Measurements from ENCODE around the gene NTMT1.

NTMT1 gene

DNA sequence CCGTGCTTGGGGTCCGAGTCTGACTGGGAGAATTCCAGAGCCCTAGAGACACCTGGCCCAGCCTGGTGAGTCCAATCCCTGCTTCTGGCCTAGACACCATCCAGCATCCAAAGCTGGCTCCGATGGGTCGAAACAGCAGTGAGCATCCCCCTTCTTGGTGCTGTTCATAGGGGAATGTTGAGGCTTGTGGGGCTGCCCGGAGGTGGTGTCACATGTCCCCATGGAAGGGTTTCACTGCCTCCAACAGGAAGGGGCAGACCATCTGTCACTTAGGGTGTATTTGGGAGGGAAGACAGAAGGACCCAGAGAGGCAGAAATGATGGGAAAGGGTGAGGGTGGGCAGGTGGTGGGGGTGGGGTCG is 19.0 kb upstream of the NTMT1 start:
- Mint-ChIP-seq H3K4me3 (peak overlapping the region; percentile 57 to 67), H3K9me3 (no peaks in the 10 kb centered on the region), H3K27me3 (no peaks in the 10 kb centered on the region), H3K4me1 (peaks cover 84% of the 10 kb centered on the region), H3K27ac (peak overlapping the region; percentile 75 to 90)
- ATAC-seq (no peak), DNase-seq (no peak)

DNA sequence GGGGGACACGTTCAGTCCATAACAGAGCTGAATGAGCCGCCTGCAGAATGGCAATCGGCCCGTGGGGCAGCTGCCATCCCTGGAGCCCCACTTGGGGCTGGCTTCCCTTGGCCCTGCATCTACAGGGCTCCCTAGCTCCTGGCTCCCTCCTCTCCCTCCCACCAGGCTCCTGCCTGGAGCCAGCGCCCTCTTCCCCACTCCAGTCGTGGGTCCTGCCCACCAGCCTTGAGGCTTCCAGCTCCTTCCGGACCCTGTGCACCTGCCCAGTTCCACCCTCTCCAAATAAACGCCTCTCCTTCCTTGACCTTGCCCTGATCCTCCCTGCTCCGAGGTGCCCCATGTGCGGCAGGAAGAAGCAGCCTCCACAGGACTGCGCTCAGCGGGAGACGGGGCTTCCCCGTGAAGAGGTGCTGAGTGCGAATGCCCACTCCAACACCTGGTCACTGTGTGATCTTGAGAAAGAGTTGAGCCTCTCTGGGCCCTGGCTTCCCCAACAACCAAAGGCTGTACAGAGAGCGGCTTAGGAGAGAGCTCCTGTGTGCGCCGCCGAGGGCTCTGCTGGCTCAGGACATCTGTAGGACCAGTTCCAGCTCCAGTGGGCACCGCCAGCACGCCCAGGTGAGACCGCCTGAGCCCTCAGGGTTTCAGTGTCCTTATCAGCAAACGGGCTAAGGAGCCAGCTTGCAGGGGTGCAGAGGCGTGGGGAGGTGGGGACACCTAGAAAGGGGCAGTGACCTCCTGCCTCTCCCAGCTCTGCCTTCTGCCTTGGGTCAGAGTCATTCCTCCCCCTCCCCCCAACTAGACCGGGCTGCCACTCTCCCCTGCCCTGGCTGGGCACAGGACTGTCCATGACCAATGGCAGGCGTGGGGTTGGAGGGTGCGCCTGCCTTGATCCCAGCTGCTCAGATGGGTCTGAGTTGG is 17.1 kb upstream of the NTMT1 start:
- ATAC-seq (no peak), DNase-seq (no peak)
- Mint-ChIP-seq H3K4me3 (no peak overlapping the region), H3K9me3 (no peaks in the 10 kb centered on the region), H3K27ac (peak overlapping the region in 1 of 2 donors; percentile 19), H3K27me3 (no peaks in the 10 kb centered on the region), H3K4me1 (peaks cover 67% of the 10 kb centered on the region)

DNA sequence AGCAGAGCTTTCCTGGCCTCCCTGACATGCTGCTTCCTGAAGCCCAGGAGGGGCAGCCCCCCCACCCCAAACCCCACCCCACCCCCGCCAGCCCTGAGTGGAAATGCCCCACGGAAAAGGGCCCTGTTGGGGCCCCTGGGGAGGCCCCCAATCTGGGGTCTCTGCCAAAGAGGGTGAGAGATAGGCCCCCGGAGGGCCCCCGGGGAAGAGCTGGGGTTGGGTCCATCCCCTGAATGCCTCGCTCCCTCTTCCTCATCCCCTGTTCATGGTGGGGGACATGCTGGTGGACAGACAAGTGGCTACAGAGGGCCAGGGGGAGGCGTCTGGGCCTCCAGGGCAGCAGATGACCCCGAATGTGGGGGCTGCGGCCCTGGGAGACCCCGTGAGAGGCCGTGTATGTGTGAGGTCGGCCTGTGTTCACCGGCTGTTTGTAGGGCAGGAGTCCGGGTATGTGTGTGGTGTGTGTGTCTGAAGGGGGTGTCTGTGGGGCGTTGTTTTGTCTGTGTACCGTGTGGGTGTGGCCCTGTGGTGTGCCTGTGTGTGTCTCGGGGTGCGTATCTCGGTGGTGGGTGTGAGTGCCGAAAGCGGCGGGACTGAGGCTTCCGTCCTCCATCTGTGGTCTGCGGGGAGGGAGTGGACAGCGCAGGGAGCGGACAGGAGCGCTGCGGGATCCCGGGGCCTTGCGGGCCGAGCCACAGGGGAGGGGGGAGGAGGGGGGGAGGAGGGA is 16.3 kb upstream of the NTMT1 start:
- DNase-seq (peak; percentile 41 to 51), ATAC-seq (peak; percentile 54)
- H3K4me1 Mint-ChIP-seq: peaks cover 61% of the 10 kb centered on the region
- H3K27me3 Mint-ChIP-seq: no peaks in the 10 kb centered on the region
- no peaks in the 10 kb centered on the region for H3K9me3 Mint-ChIP-seq
- H3K4me3 Mint-ChIP-seq: peak overlapping the region; percentile 94 to 98
- H3K27ac Mint-ChIP-seq: peak overlapping the region; percentile 94 to 97

DNA sequence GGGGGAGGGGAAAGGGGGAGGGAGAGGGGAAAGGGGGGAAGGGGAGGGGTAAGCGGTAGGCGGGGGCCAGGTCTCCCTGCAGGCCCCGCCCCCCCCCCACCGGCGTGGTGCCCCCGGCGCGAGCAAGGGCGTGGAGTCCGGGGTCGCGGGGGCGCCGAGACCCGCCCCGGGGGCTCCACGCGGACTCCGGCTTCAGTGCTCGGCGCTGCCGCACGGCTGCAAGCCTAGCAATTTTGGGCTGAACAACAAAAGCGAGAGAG is 15.8 kb upstream of the NTMT1 start:
- Mint-ChIP-seq H3K27me3 (no peaks in the 10 kb centered on the region), H3K9me3 (no peaks in the 10 kb centered on the region), H3K4me3 (peak overlapping the region; percentile 83 to 87), H3K4me1 (peaks cover 56% of the 10 kb centered on the region), H3K27ac (no peak overlapping the region)
- no peak for ATAC-seq
- DNase-seq: no peak

DNA sequence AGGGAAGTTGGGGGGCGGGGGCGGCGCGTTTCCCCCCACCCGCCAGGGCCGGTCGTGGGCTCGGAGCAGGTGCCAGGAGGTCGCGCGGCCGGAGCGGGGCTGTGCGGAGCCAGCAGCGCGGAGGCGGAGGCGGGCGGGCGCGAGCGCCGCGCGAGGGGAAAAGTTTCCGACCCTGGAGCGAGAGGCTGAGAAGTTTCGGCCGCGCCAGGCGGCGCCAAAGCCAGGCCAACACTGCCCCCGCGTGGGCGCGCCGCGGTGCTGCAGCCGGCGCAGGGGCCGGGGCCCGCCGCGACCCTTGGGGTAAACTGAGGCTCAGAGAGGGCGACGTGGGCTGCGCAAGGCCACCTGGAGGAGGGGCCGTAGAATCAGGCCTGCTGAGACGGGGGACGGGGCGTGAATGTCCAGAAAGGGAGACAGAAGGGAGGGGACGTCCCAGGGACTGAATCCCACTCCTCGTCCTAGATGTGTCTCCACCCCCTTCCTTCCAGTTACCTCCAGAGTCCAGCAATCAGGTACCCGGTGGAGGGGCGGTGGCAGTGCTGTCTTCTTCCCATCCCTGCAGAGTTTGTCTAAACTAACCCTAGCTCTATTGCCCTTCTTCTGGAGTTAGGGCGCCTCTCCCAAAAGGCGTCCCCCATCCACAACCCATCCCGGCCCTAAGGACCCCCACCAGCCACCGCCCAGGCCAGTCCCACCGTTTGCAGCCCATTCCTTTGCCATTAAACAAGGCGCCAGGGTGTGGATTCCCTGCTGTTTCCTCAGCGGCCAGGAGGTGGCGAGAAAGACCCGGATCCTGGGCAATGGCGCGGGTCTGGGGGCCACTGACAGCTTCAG is 15.3 kb upstream of the NTMT1 start:
- ATAC-seq (peak; percentile 65), DNase-seq (peak; percentile 74 to 80)
- Mint-ChIP-seq H3K27me3 (no peaks in the 10 kb centered on the region), H3K9me3 (no peaks in the 10 kb centered on the region), H3K4me3 (peak overlapping the region; percentile 83 to 87), H3K4me1 (peaks cover 54% of the 10 kb centered on the region), H3K27ac (no peak overlapping the region)

DNA sequence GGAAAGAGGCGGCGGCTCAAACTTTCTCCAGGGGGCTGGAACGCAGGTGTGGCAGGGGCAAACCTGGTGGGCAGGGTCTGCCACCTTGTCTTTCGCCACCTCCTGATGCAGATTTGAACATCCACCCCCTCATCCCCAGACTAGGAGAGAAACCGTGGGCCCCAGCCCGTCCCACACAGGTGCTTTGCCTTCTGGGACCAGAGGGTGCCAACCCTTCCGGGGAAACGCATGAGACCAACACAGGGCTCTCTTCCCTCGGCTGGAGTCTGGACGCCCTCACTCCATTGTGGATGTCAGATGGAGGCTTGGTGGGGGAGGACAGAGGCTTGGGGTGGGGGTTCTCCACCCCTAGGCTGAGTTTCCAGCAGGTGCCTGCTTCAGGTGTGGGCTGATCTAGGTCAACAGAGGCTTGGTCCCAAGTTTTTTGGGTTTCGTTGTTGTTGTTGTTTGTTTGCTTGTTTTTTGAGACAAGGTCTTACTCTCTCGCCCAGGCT is 14.6 kb upstream of the NTMT1 start:
- ATAC-seq (no peak), DNase-seq (no peak)
- Mint-ChIP-seq H3K4me3 (peak overlapping the region; percentile 83 to 87), H3K9me3 (no peaks in the 10 kb centered on the region), H3K4me1 (peaks cover 47% of the 10 kb centered on the region), H3K27ac (no peak overlapping the region), H3K27me3 (no peaks in the 10 kb centered on the region)

DNA sequence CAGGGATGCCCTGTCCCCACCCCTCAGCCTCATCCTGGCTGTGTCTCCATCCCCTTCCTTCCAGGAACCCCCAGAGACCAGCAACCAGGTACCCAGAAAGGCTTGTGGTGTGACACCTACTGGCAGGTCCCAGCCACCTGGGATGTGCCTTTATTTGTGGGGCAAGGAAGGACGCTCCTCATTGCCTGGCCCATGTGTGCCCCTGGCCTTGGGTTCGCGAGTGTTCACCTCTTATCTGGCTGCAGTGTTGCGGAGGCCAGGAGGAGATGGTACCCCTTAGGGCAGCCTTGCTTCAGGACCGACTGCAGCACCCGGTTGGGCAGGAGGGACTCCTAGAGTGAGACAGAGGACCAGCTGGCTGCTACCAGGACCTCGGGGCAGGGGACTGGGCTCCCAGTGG is 13.8 kb upstream of the NTMT1 start:
- peak overlapping the region in 1 of 2 donors; percentile 15 for H3K4me3 Mint-ChIP-seq
- ATAC-seq: no peak
- peak overlapping the region in 1 of 2 donors; percentile 19 for H3K27ac Mint-ChIP-seq
- peaks cover 39% of the 10 kb centered on the region for H3K4me1 Mint-ChIP-seq
- DNase-seq: no peak
- H3K9me3 Mint-ChIP-seq: no peaks in the 10 kb centered on the region
- H3K27me3 Mint-ChIP-seq: no peaks in the 10 kb centered on the region

DNA sequence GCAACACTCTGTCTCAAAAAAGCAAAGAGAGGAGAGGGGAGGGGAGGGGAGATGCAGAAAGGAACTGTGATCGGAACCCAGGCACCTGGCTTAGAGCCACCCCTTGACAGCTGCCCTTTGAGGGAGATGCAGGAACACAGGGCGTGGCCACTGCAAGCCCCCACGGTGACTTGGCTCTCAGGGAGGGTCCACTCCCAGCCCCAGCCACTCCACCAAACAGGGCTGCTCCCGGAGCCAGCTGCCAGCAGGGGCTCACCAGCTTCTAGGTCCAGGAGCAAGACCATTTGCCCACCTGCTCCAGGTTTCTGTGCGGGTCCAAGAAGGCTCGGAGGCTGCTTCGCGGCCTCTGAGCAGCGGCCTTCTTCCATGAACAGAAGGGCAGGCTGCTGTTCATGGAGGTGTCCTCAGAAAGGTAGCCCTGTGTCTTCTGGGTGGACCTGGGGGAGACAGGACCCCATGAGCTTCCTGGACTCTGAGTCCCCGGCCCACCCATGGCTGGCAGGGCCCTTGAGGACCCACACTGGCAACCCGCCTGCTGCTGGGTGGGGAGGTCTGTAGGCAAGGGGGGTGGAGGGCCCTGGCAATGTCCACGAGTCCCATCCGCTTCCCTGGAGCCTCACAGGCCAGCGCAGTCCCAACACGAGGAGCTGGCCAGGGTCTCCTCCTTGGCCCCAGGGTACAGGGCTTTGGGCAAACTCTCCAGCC is 13.0 kb upstream of the NTMT1 start:
- no peak for ATAC-seq
- H3K27ac Mint-ChIP-seq: no peak overlapping the region
- peaks cover 31% of the 10 kb centered on the region for H3K4me1 Mint-ChIP-seq
- no peaks in the 10 kb centered on the region for H3K27me3 Mint-ChIP-seq
- H3K4me3 Mint-ChIP-seq: no peak overlapping the region
- no peak for DNase-seq
- H3K9me3 Mint-ChIP-seq: no peaks in the 10 kb centered on the region

DNA sequence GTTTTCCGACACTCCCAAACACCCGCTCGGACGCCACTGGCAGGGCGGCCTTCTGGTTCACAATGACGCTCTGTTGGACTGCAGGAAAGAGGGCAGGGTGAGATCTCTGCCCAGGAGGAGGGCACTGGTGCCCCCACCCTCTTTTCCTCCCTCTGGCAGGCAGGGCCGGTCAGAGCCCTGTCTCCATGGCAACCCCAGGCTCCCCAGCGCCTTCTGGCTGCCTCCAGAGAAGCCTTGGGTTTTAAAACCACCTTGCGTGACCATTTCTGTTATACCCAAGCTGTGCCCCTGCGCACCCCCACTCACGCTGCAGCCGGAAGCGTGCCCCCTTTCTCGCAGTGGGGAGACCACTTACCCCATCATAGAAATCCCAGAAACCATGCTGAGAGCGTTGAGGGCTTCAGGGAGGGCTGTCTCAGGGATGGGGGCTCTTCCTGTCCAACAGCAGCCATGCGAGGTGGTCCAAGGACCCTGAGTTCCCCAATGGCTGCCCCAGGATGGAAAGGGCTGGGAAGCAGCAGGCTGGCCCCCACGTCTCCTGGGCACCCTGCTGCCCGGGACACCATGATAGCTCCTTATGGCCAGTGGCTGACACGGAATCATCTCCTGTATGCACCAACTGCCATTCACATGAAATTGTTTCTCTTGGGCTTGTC is 12.3 kb upstream of the NTMT1 start:
- no peaks in the 10 kb centered on the region for H3K9me3 Mint-ChIP-seq
- no peak overlapping the region for H3K4me3 Mint-ChIP-seq

DNA sequence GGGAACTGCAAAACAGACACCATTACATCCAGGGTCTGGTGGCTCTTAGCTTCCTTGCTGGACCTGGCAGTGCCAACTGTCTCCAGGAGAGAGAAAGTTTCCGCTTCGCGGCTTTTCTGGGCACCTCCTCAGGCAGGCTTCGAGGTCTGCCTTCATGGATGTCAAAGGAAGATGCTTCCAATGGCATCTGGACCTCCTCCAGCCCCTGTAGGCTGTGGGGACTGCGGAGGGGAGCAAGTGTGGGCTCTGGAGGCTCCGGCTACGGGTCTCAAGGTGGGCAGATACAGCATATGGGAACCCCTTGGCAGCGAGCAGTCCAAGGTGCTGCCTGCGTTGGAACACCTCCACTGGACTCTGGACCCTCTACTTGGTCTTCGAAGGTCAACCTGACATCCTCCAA is 11.0 kb upstream of the NTMT1 start:
- Mint-ChIP-seq H3K4me1 (peaks cover 12% of the 10 kb centered on the region), H3K27me3 (peaks cover 19% of the 10 kb centered on the region), H3K9me3 (peaks cover 0 to 4% of the 10 kb centered on the region in 2 donors), H3K27ac (no peak overlapping the region), H3K4me3 (no peak overlapping the region)
- ATAC-seq: no peak
- DNase-seq: no peak

More for the DNA sequence above, 12.3 kb upstream of the NTMT1 start:
- Mint-ChIP-seq H3K4me1 (peaks cover 25% of the 10 kb centered on the region), H3K27me3 (peaks cover 7% of the 10 kb centered on the region), H3K27ac (no peak overlapping the region)
- ATAC-seq (no peak), DNase-seq (no peak)

DNA sequence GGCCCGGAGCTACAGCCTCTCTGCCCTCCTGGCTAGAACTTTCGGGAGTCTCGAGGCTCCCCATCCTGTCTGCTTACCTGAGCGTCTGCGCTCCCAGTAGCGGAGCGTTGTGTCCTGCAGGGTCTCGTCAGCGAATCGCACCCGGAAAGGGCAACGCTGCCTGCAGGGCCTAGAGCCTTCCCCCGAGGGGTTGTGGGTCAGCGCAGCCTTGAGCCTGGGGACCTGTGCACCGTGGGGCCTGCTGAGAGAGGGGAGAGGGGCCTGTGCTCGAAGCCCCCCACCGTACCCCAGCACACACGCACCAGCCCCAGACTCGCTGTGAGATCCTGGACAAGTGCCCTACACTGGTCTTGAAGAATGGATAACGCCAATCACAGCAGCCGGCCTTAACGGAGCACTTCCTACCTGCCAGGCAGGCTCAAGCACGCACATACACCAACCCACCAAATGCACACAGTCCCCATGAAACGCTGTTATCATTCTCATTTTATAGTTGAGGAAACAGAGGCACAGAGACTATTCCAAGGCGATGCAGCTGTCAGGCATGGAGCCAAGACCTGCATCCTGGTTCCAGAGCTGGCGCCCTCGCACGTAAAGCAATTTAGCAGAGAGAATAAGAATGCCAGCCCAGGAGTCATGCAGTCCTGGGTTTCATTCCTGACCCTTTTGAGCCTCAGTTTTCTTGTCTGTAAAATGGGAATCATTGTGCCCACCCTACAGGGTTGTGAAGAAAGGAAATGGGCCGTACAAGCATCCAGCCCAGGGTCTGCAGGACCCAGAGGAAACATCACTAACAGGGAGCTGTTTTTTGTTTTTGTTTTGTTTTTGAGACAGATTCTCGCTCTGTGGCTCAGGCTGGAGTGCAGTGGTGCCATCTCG is 10.3 kb upstream of the NTMT1 start:
- Mint-ChIP-seq H3K4me1 (peaks cover 9% of the 10 kb centered on the region), H3K4me3 (no peak overlapping the region), H3K9me3 (peaks cover 0 to 4% of the 10 kb centered on the region in 2 donors), H3K27me3 (peaks cover 21% of the 10 kb centered on the region), H3K27ac (no peak overlapping the region)
- ATAC-seq: no peak
- no peak for DNase-seq

DNA sequence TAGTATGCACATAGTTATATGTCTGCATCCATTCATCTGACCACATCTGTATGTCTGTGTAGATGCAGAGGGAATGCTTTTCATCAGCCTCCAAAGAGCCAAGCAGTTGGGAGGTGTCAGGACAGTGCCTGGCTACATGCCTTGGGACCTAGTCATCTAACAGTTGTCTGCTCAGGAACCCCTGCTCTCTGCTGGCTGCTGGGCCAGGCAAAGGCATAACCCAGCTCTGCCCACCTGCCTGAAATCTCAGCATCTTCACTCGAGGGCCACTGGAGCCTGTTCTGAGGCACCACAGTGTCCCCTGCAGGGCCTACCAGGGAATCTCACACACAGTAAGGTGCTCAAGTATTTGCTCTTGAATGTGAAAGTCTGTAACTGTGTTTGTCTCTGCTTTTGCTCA is 8.8 kb upstream of the NTMT1 start:
- Mint-ChIP-seq H3K4me1 (peaks cover 8% of the 10 kb centered on the region), H3K27ac (no peak overlapping the region), H3K27me3 (peaks cover 36% of the 10 kb centered on the region), H3K9me3 (peaks cover 0 to 4% of the 10 kb centered on the region in 2 donors), H3K4me3 (no peak overlapping the region)
- DNase-seq: peak in 1 of 2 donors; percentile 35
- ATAC-seq: peak; percentile 61

DNA sequence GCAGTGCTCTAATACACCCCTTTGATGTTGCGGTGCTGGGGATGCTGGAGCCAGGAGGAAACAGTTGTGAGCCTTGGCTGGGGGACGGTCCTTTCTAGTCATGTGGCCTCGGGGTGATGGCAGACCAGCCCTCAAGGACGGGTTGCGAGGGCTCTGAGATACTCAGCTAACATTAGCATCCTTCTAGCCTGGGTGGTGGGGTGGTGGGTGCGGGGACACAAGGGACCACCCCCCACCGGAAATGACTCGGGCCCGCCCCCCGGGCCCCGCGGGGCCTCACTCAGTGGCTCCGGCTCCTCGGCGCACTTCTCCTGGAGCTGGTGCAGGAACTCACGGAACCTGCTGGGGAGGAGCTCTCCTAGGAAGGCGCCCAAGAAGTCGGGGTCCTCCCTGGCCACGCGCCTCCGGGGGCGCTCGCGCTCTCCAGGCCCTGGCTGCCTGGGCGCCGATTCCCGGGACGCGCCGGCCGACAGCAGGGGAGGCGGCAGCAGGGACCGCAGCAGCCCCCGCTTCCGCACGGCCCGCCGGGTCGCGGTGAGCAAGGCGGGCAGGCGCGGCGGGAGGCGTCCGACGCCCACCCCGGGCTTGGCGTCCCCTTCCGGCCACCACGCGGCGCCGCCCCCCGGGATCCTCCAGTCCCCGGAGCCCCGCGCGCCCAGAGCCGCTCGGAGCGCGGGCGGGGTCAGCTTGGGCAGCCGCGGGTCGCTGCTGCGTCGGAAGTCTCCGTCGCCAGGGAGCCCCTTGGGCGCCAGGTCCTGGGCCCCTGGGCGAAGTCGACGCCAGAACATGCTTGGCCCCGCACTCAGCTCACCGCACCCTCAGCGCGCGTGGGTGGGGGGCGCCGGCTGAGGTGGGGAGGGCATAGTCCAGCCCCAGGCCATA is 5.9 kb upstream of the NTMT1 start:
- Mint-ChIP-seq H3K27ac (no peak overlapping the region), H3K9me3 (peaks cover 0 to 4% of the 10 kb centered on the region in 2 donors), H3K4me3 (peak overlapping the region; percentile 38 to 66), H3K4me1 (peaks cover 21% of the 10 kb centered on the region), H3K27me3 (peaks cover 49% of the 10 kb centered on the region)
- ATAC-seq (peak; percentile 39), DNase-seq (no peak)
